Loucy (cell line): ENCODE measurements around the gene SPAST.
"Not testable (repeated sequence)": the region's sequence is repeated elsewhere in the genome, so short reads cannot be mapped to it uniquely, and the experiment has no call there.

Experiments
- H2AFZ ChIP-seq: fragments of 200-600 bp; sonication (generic); 2 replicates; pipeline ENCODE4 v1.6.0; 2016; ENCODE audit warnings: antibody characterized with exemption, mild to moderate bottlenecking, low read length, moderate library complexity
- H3F3A ChIP-seq: fragments of 200-600 bp; 2 replicates; pipeline ENCODE4 v1.6.0; 2016; ENCODE audit warnings: antibody characterized with exemption, low read depth, mild to moderate bottlenecking
- H3K27me3 ChIP-seq: fragments of 200-600 bp; sonication (generic); 2 replicates; pipeline ENCODE4 v1.6.1; 2014; ENCODE audit warnings: low read length, mild to moderate bottlenecking; ENCODE audit not compliant: insufficient read depth, poor library complexity, severe bottlenecking
- H3K36me3 ChIP-seq: fragments of 200-600 bp; sonication (generic); 2 replicates; pipeline ENCODE4 v1.6.1; 2016; ENCODE audit warnings: low read length; ENCODE audit not compliant: insufficient read depth
- H3K4me1 ChIP-seq: fragments of 200-600 bp; sonication (generic); 2 replicates; pipeline ENCODE4 v1.5.1; 2014; ENCODE audit warnings: low read length, mild to moderate bottlenecking; ENCODE audit not compliant: insufficient read depth, poor library complexity, severe bottlenecking
- H3K4me2 ChIP-seq: fragments of 200-600 bp; sonication (generic); 2 replicates; pipeline ENCODE4 v1.6.0; 2014; ENCODE audit warnings: antibody characterized with exemption, low read length, low read depth, mild to moderate bottlenecking; ENCODE audit not compliant: poor library complexity, severe bottlenecking
- H3K4me3 ChIP-seq: fragments of 200-600 bp; sonication (generic); 2 replicates; pipeline ENCODE4 v1.5.1; 2014; ENCODE audit warnings: low read length, mild to moderate bottlenecking, mixed read lengths; ENCODE audit not compliant: poor library complexity, severe bottlenecking
- H3K79me2 ChIP-seq: fragments of 200-600 bp; sonication (generic); 2 replicates; pipeline ENCODE4 v1.6.1; 2014; ENCODE audit warnings: low read length; ENCODE audit not compliant: insufficient read depth
- H3K9ac ChIP-seq: fragments of 200-600 bp; sonication (generic); 2 replicates; pipeline ENCODE4 v1.6.0; 2014; ENCODE audit warnings: mild to moderate bottlenecking, low read depth, low read length, moderate library complexity; ENCODE audit not compliant: poor library complexity, severe bottlenecking
- H3K9me2 ChIP-seq: fragments of 200-600 bp; sonication (generic); replicated peaks from 2 replicates; pipeline ENCODE4 v1.6.1; 2016; ENCODE audit warnings: low read depth, low read length, mixed read lengths
- H3K9me3 ChIP-seq: fragments of 200-600 bp; sonication (generic); 2 replicates; pipeline ENCODE4 v1.6.1; 2014; ENCODE audit warnings: mild to moderate bottlenecking, antibody characterized with exemption, low read length, low read depth; ENCODE audit not compliant: insufficient read depth
- H4K20me1 ChIP-seq: fragments of 200-600 bp; sonication (generic); 2 replicates; pipeline ENCODE4 v1.6.0; 2014; ENCODE audit warnings: antibody characterized with exemption, low read length, mild to moderate bottlenecking; ENCODE audit not compliant: insufficient read depth, poor library complexity, severe bottlenecking
- EZH2phosphoT487 ChIP-seq: fragments of 200-600 bp; IDR thresholded peaks from 2 replicates; pipeline ENCODE4 v1.6.1; 2018; ENCODE audit warnings: antibody characterized with exemption, mild to moderate bottlenecking, moderate library complexity, borderline replicate concordance
- TF ChIP-seq, protein P1 (sequence below): fragments of 200-600 bp; sonication (generic); conservative IDR thresholded peaks from 2 replicates; pipeline ENCODE4 v1.5.1; 2014; ENCODE audit warnings: mild to moderate bottlenecking, antibody characterized with exemption, low read length

SPAST gene

DNA sequence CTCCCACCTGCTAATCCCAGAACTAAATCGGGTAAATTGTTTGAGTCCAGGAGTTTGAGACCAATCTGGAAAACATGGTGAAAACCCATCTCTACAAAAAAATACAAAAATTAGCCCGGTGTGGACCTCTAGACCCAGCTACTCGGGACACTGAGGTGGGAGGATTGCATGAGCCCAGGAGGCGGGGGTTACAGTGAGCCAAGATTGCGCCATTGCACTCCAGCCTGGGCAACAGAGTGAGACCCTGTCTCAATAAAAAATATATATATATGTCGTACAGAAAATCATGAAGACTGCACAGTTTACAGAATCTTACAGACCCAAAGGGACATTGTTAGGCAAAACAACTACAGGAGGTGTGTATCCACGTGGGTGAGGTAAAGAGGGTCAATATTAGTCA is 19.8 kb upstream of the SPAST start:
- peaks cover 5% of the 10 kb centered on the region for H4K20me1 ChIP-seq
- H3K36me3 ChIP-seq: no peaks in the 10 kb centered on the region
- peaks cover 15% of the 10 kb centered on the region for H3K4me1 ChIP-seq
- H3K4me2 ChIP-seq: no peak overlapping the region
- H3K79me2 ChIP-seq: peaks cover 10% of the 10 kb centered on the region
- no peak overlapping the region for H3K4me3 ChIP-seq
- TF ChIP-seq, protein P1, sequence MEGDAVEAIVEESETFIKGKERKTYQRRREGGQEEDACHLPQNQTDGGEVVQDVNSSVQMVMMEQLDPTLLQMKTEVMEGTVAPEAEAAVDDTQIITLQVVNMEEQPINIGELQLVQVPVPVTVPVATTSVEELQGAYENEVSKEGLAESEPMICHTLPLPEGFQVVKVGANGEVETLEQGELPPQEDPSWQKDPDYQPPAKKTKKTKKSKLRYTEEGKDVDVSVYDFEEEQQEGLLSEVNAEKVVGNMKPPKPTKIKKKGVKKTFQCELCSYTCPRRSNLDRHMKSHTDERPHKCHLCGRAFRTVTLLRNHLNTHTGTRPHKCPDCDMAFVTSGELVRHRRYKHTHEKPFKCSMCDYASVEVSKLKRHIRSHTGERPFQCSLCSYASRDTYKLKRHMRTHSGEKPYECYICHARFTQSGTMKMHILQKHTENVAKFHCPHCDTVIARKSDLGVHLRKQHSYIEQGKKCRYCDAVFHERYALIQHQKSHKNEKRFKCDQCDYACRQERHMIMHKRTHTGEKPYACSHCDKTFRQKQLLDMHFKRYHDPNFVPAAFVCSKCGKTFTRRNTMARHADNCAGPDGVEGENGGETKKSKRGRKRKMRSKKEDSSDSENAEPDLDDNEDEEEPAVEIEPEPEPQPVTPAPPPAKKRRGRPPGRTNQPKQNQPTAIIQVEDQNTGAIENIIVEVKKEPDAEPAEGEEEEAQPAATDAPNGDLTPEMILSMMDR: no peak
- no peak for TF ChIP-seq EZH2phosphoT487
- no peaks in the 10 kb centered on the region for H3K9me3 ChIP-seq
- no peak overlapping the region for H3K9ac ChIP-seq
- no peaks in the 10 kb centered on the region for H3F3A ChIP-seq
- H2AFZ ChIP-seq: no peak overlapping the region
- H3K27me3 ChIP-seq: no peaks in the 10 kb centered on the region
- no peaks in the 10 kb centered on the region for H3K9me2 ChIP-seq

DNA sequence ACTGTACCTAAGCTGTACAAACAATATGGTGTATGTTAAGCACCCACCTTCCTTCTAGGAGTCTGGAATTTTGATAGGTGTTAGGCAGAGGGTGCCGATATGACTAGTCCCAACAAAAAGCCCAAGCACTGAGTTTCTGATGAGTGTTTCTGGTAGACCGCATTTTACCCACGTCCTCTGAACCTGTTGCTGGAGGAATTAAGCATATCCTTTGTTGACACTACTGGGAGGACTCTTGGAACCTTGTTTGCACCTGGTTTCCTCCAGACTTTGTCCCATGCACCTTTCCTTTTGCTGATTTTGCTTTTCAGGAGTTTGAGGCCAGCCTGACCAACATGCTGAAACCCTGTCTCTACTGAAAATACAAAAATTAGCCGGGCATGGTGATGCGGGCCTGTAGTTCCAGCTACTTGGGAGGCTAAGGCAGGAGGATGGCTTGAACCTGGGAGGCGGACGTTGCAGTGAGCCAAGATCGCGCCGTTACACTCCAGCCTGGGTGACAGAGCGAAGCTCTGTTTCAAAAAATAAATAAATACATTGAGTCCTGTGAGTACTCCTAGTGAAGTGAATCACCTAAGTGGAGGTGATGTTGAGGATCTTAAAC is 11.4 kb upstream of the SPAST start:
- Histone ChIP-seq H3K4me2 (no peak overlapping the region), H2AFZ (no peak overlapping the region), H3K9me2 (no peaks in the 10 kb centered on the region), H3K4me3 (no peak overlapping the region), H3K79me2 (no peaks in the 10 kb centered on the region), H3K9ac (no peak overlapping the region), H3K9me3 (no peaks in the 10 kb centered on the region), H3K4me1 (no peaks in the 10 kb centered on the region), H4K20me1 (no peaks in the 10 kb centered on the region), H3K27me3 (no peaks in the 10 kb centered on the region), H3K36me3 (no peaks in the 10 kb centered on the region), H3F3A (no peaks in the 10 kb centered on the region)
- no peak for TF ChIP-seq EZH2phosphoT487
- TF ChIP-seq, protein P1: no peak

DNA sequence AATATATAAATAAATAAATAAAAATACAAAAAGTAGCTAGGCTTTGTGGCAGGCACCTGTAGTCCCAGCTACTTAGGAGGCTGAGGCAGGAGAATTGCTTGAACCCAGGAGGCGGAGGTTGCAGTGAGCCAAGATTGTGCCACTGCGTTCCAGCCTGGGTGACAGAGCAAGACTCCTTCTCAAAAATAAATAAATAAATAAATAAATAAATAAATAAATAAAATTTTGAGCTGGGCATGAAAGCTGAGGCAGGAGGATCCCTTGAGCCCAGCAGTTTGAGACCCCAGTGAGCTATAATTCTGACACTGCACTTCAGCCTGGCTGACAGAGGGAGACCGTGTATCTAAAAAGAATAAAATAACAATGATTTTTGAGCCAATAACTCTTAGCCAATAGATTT is 8.8 kb upstream of the SPAST start:
- H2AFZ ChIP-seq, H3K36me3 ChIP-seq, H4K20me1 ChIP-seq, H3K4me2 ChIP-seq, H3K79me2 ChIP-seq, H3K27me3 ChIP-seq, H3F3A ChIP-seq, H3K4me3 ChIP-seq, H3K4me1 ChIP-seq, H3K9me2 ChIP-seq, H3K9ac ChIP-seq, H3K9me3 ChIP-seq: not testable (repeated sequence)

DNA sequence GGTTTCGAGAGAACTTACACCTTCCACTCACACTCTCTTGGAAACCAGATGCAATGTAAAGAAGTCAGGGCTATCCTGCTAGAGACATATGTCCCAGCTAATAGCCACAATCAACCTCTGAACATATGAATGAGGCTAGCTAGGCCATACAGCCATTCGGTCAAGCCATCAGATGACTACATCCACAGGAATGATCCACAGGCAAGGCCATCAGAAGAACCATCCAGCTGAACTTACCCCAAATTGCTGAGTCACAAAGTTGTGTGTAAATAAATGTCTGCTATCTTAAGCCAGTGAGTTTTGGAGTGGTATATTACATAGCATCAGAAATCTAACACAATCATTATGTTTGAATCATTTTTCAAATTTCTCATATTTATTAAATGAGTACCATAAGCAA is 5.2 kb upstream of the SPAST start:
- Histone ChIP-seq H3K79me2 (no peaks in the 10 kb centered on the region), H3K36me3 (no peaks in the 10 kb centered on the region), H3K9ac (no peak overlapping the region), H2AFZ (no peak overlapping the region), H3F3A (no peaks in the 10 kb centered on the region), H4K20me1 (no peaks in the 10 kb centered on the region), H3K27me3 (no peaks in the 10 kb centered on the region), H3K4me2 (no peak overlapping the region), H3K9me2 (no peaks in the 10 kb centered on the region), H3K4me3 (no peak overlapping the region), H3K9me3 (no peaks in the 10 kb centered on the region), H3K4me1 (peaks cover 5% of the 10 kb centered on the region)
- TF ChIP-seq, protein P1: no peak
- no peak for TF ChIP-seq EZH2phosphoT487
